Bronchial epithelial cell (primary cell): ENCODE results near the gene SPDYA. TPM values are rescaled to one million over a fixed set of nuclear protein-coding genes. Genes with fewer than 3 reads are reported as not detected.

ENCODE experiments used
- DNase-seq: peaks from one replicate; pipeline ENCODE4 v3.0.0-alpha.2; 2010; ENCODE audit warnings: low read depth
- FAIRE-seq: peaks from 2 replicates; lab custom pipeline; 2011; peaks lifted over from hg19 to GRCh38; lab: Jason Lieb, UNC
- H3K27me3 ChIP-seq: 2 replicates; pipeline ENCODE4 v1.5.1; 2011; ENCODE audit warnings: low read length; ENCODE audit not compliant: control insufficient read depth, insufficient read depth
- H3K36me3 ChIP-seq: 2 replicates; pipeline ENCODE4 v1.5.1; 2011; ENCODE audit warnings: low read length; ENCODE audit not compliant: control insufficient read depth, insufficient read depth
- H3K4me3 ChIP-seq: 2 replicates; pipeline ENCODE4 v1.5.1; 2011; ENCODE audit warnings: mild to moderate bottlenecking, low read depth, low read length, control low read depth
- CTCF ChIP-seq: IDR thresholded peaks from 2 replicates; pipeline ENCODE4 v1.5.1; 2011; ENCODE audit warnings: mild to moderate bottlenecking, moderate library complexity, low read length, control low read depth, inconsistent platforms; ENCODE audit not compliant: insufficient read depth, severe bottlenecking
- total RNA-seq: library from RNA; depleted of rRNA; stranded (reverse); fragments of >200 nt; gene quantifications from 2 replicates; pipeline ENCODE4 v1.2.1, GENCODE V29; 2014

The SPDYA gene
- total RNA-seq, 1 donor from 2014 or later = 0.79 TPM

- no peak for DNase-seq
- Histone ChIP-seq H3K27me3 (no peaks in the 10 kb centered on the region), H3K4me3 (no peak overlapping the region), H3K36me3 (no peaks in the 10 kb centered on the region)
- no peak for FAIRE-seq
- no peak for TF ChIP-seq CTCF
These were observed 69.6 kb downstream of the SPDYA start for GRCh38 chr2:28880193-28880592.

- Histone ChIP-seq H3K36me3 (no peaks in the 10 kb centered on the region), H3K27me3 (no peaks in the 10 kb centered on the region), H3K4me3 (no peak overlapping the region)
- no peak for TF ChIP-seq CTCF
- FAIRE-seq (no peak), DNase-seq (no peak)
These were observed 82.9 kb downstream of the SPDYA start for GRCh38 chr2:28893488-28893887.

GRCh38 chr2:28894470-28895188 lies 84.0 kb downstream of the SPDYA start, which contains the start of gene WDR43:
Gene WDR43 (plus strand): TSS chr2:28894667. CDS start chr2:28894699, 32 bp downstream.
- Histone ChIP-seq H3K27me3 (no peaks in the 10 kb centered on the region), H3K4me3 (peak within 1 kb of the TSS; percentile 99), H3K36me3 (no peaks in the 10 kb centered on the region)
- DNase-seq = peak; percentile 96
- TF ChIP-seq CTCF = no peak
- no peak for FAIRE-seq

- DNase-seq (peak; percentile 86), FAIRE-seq (no peak)
- TF ChIP-seq CTCF = no peak
- H3K36me3 ChIP-seq = no peaks in the 10 kb centered on the region
- H3K27me3 ChIP-seq = no peaks in the 10 kb centered on the region
- peak overlapping the region; percentile 99 for H3K4me3 ChIP-seq
These were observed 84.7 kb downstream of the SPDYA start for GRCh38 chr2:28895189-28895893.

- TF ChIP-seq CTCF = no peak
- DNase-seq (peak; percentile 79), FAIRE-seq (no peak)
- no peak overlapping the region for H3K4me3 ChIP-seq
- no peaks in the 10 kb centered on the region for H3K36me3 ChIP-seq
- no peaks in the 10 kb centered on the region for H3K27me3 ChIP-seq
These were observed 86.3 kb downstream of the SPDYA start for GRCh38 chr2:28896906-28897305.
